ENCODE data around the gene CCBE1.

- TF ChIP-seq EZH2 (IDR thresholded peaks at IDR 0.05; ENCODE audit: insufficient read depth, low read length) (no peak), CTCF (IDR thresholded peaks at IDR 0.05; ENCODE audit: insufficient read depth, low read depth, low read length) (no peak)
These were observed 7.9 kb upstream of the CCBE1 start for GRCh38 chr18:59705145-59705544.
